Fibroblast of peridontal ligament (primary cell): ENCODE data around the gene GABRB1.

ENCODE experiments used
- DNase-seq: peaks from one replicate; pipeline ENCODE4 v3.0.0-alpha.2; 2010; ENCODE audit errors: extremely low read depth

The GABRB1 gene

DNA sequence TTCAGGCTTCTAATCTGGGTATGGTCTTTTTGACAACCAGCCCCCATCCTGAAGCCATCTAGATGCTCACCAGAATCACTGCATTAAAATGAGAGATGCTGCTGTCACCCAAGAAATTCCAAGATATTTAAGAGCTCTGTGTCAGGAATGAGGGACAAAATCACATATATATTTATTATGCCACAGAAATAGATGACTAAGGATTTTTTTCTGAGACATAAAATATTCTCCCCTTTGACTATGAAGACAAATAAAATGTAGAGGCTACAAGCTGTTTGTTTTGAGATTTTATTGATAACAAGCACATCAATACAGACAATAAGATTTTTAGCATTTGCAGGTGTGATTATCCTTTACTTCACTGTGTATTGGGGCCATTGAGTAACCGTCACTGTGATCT, 354.8 kb downstream of the GABRB1 start:
- no peak for DNase-seq

DNA sequence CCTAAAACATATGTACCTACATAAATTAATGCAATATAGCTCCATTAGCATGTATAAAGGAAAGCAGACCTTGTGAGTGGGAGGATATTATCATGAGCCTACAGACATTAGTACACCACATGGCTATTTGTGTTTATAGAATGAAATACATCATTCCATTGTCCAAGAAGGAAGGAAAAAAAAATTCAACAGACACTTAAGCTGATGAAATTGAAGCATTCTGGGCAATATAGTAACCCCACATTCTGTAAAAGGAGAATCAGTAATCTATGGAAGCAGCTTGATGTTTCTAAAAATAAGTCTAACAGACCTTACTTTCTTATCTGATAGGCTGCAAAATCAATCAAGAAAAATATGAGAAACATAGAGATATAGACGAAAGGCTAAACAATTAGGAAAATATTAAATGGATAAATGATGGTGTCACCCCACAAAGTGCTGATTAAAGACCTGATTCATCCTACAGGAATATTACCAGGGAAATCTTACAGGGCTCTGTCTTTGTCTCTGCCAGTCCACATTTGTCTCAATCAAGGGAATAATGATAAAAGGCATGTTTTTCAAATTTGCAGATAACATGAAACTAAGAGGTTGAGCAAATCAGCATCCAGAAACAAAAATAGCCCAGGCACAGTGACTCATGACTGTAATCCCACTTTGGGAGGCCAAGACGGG, 355.3 kb downstream of the GABRB1 start:
- DNase-seq = no peak

DNA sequence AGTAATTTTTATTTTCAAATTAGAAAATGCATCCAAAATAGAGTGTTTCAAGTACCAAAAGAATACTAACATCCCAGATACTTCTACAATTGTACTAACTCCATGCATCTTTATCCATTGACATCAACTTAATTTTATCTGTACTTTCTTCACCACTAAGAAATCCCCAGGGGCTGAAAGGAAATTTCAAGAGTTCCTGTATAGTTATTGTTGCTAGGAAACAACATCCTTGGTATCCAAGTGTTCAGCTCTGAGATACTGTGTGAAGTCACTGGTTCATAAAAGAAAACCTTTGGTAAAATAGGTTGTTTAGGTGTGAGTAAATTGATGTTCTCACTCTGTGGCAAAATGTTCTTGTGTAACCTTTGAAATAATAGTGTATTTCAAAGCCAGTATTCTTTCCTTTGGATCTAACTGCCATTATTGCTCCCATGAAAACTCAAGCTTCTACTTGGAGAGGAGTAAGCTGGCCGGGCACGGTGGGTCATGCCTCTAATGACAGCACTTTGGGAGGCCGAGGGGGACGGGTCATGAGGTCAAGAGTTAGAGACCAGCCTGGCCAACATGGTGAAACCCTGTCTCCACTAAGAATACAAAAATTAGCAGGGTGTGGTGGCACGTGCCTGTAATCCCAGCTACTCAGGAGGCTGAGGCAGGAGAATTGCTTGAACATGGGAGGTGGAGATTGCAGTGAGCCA, 359.2 kb downstream of the GABRB1 start:
- DNase-seq = peak; percentile 6

DNA sequence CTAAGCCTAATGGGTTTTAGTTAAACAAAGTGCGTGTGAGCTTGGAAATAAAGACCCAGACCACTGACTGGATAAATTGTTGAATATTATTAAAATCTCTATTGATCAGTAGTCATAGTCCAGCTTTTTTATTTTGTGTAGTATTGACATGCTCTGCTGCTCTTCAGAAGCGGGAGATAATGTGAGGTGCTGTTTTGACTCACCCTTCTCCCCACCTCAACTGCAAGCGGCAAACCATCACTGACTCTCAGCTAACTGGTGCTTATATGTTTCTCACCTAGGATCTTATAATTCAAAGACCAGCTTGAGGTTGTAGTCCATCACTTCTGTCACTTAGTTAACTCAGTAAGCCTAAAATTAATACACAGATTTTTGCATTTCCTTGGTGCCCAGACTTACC, 359.9 kb downstream of the GABRB1 start:
- no peak for DNase-seq

DNA sequence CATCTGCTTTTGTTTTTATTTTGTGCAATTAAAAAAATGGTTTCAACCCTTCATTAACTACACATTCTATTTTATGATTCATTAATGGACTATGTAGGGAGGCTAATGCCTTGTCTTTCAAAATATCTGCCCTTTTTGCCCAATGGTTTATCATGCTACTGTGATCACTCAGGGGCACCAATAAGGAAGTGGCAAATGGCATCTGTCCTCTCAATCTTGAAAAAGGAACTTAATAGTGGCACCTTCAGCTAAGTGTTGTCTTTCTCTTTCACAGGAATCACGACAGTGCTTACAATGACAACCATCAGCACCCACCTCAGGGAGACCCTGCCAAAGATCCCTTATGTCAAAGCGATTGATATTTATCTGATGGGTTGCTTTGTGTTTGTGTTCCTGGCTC, 375.0 kb downstream of the GABRB1 start:
- no peak for DNase-seq

DNA sequence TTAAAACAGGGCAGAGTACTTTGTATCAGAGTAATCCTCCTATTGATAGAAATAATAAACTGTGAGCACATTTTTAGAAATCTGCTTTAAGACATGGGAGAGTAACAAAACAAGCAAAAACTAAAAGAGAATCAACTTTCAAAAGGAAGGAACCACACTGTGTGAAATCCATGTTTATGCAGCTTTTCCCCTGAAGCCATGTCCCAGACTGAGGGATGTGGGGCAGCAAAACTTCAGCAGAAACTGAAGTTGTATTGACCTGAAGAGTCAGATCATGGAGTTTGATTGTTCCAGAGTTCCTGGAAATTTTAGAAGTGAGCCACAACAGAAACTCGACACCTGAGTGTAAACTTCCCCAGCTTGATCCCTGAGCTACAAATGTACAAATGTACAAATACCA, 378.9 kb downstream of the GABRB1 start:
- DNase-seq = no peak

DNA sequence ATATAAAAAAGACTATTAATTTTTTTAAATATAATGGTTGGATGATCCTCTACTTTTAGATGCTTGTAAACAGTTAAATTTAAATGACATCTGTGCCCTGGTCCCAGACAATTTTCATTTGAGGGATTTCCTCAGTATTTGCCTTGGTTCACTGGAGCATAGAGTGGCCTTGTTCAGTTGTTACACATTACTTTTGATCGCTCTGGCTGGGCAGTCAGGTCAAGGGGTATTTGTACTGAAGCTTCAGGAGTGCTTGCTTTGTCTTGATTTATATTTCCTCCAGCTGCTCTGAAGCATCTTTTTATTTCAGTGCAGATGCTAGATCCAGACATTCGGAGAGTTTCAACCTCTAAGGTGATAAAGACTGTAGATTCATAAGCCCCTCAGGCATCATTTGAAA, 382.2 kb downstream of the GABRB1 start:
- no peak for DNase-seq

DNA sequence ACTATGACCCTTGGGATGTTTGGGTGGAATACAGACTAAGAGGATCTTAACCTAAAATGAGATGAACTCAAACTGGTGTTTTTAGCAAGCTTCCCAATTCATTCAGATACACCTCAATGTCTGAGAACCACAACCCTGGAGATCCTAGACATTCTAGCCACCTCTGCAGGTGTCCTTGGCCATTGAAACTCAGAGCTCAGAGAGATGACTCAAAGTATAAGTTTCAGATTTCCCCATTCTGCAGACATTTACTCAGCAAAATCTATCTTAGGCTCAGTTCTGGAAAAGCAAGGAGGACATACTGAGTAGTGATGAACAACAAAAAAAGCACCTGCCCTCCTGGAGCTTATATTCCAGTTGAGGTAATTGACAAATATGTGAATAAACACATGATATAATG, 384.4 kb downstream of the GABRB1 start:
- DNase-seq = no peak

DNA sequence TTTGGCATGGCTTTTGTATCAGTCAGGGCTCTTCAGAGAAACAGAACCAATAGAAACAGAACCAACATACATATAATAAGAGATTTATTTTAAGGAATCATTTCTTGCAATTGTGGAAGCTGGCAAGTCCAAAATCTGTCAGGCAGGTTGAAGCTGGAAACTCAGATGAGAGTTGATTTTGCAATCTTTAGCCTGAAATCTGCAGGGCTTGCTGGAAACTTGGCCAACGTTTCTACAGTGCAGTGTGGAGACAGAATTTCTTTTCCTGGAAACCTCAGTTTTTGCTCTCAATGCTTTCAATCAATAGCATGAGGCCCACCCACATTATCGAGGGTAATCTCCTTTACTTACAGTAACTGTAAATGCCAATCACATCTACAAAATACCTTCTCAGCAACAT, 386.8 kb downstream of the GABRB1 start:
- DNase-seq = no peak

DNA sequence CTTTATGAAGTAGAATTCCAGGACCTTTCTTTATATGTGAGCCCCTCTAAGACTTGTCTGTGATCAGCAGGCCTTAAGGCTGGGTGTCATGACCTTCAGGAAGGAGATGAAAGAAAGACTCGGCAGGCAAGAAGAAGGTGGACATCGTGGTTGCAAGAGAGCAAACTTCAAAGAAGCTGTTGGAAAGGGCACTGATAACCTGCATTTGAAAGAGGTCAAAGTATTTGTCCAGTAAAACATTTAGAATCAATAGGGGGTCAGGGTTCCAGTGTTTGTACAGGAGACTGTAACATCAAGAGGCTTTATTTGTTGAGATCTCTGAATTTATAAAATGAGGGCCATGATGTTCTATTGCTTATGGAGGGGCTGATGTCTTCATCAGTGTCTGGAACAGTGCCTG, 387.9 kb downstream of the GABRB1 start:
- no peak for DNase-seq

DNA sequence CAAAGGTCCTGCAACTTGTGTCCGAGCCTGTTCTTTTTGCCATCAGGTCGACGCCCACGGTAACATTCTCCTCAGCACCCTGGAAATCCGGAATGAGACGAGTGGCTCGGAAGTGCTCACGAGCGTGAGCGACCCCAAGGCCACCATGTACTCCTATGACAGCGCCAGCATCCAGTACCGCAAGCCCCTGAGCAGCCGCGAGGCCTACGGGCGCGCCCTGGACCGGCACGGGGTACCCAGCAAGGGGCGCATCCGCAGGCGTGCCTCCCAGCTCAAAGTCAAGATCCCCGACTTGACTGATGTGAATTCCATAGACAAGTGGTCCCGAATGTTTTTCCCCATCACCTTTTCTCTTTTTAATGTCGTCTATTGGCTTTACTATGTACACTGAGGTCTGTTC, 394.3 kb downstream of the GABRB1 start:
- DNase-seq = no peak

DNA sequence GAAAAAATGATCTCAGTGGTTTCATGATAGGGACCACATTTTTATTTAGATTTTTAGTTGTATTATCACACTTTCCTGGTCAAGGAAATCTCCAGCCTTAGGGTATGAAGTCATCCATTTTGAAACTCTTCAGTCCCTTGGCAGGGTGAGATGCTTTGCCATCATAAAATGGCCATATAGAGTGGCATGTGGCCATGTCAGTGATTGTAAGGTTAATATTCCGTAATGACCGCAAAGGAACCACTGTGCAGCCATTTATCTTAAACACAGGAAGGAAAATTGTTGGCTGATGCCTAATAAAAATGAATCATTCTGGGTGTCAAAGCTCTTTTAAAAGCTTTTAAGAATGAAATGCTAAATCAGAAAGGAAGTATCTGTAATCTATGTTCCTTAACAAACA, 396.6 kb downstream of the GABRB1 start:
- DNase-seq = no peak

DNA sequence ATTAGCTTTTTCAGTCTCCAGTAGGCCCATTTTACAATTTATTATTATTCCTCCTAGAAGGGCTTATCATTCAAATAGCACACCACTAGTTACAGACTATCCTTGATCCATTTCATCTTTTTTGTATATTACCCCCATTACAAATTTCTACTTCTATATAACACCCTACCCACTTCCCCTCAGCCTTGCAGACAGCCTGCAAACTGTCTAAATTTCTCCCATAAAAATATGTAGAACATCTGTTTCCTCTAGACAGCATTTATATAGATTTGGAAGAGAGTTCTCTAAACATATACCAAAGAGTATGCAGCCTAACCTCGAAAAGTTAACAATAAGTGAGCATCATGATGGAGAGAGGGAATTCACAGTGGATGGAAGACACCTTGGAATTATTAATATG, 401.4 kb downstream of the GABRB1 start:
- DNase-seq = no peak

DNA sequence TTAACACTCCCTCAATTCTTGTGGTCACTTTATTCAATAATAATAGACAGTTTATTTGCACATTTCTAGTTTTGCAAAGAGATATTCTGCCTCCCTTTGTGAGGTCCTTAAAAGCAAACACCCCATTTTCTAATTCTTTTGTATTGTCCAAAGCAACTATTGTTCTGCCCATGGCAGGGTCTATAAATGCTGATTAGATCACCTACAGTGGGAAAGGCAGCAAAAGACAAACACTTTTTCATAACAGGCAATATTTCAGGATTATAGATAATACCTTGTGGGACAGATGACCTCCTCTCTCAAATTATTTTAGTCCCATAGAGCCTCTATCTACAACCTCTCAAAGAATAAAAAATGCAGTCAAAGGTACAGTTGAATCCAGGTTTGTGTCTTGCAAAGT, 403.6 kb downstream of the GABRB1 start:
- no peak for DNase-seq

DNA sequence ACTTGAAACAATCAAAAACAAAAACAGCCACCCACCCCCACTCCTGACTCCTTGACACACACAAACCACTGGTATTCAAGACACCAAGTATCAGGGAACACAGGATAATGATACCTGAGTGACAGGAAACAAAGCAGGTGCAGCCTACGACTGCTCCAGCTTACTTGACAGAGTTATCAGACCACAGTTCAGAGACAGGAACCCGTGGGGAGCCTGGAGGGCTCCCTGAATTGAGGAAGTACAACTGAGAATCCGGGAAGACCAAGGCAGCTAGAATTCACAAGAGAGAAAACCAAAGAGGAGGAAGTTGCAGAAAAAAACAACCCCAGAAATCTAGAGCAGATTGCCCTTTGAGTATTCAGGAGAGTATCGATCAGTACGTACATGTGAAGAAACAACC, 411.6 kb downstream of the GABRB1 start:
- DNase-seq = no peak

DNA sequence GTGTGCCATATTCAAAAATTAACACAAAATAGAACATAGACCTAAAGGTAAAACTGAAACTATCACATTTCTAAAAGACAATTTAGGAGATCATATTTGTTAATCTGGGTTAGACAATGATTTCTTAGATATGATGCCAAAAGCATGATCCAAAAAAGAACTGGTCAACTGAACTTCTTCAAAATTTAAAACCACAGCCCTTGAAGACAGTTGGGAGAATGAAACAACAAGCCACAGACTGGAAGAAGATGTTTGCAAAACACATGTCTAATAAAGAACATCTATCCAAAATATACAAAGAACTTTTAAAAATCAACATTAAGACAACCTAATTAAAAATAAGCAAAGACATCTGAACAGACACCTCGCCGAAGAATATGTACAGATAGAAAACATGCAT, 412.7 kb downstream of the GABRB1 start:
- no peak for DNase-seq

DNA sequence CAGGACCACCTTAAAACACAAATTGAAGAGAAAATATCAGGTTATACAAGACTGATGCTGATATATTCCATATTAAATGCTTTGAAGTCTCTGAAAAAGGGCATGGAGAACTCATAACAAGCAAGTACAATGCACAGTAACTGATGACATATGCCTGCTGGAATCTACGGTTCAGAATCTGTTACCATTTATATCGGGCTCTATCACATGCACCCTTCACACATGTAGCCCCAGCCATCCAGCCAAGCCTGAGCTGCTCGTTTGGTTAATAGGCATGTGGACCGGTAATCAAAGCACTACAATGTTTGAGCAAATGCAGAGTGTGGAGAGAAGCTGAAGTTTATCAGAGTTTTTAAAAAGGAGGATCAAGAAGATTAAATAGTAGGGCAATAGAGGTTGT, 420.3 kb downstream of the GABRB1 start:
- peak; percentile 26 for DNase-seq

DNA sequence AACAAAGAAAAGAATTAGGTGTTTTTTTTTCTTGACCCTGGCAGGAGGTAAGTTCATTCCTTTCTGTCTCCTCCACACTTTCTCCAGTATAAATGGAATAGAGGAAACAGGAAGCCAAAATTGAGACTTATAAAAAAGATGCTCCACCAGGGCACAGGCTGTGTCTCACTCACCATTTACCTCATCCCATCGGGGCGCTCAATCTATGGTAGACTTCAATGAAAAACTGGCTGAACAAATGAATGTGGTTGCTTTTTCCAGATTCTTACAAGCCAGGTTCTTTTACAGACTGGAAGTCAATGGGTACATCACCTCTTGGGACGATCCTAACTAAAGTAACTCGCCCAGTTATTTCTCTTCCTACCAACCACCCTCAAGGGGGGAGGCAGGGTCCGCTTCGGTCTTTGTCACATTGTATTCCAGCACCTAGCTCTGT, 431.4 kb downstream of the GABRB1 start:
- peak; percentile 18 for DNase-seq

DNA sequence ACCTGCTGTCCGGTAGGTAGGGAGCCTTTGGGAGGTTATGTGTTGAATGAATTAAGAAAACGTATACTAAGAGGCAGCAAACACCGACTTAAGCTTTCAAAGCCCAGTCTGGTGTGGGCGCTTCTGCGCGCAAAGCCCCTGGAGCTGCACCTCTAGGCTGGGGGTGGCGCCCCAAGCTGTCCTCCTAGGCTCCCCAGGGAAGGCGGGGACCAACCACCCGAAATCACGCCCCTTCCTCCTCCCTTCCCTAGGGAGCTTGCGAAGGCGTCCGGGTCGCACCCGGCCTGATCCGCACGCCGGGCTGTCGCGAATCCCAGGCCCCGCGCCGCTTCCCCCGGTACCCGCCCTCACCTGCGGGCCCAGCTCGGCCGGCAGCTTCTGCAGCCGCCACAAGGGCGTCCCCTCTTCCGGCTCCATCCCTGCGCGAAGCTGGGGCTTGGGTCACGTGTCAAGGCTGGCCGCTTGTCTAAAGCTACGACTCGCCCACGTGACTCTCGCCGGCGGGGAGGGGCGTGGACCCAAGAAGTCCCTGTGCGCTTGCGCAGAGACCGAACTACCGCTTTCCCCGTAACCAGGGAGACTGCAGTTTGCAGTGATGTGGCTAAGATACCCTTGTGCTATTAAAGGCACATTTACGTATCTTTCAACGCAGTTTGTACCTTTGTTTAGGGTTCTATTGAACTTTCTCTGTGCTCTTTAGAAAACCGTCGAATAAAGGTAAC, 432.0 kb downstream of the GABRB1 start, which contains the start of gene COMMD8:
Gene COMMD8, minus strand, starts transcription at position 468 of the 722 bp plus-strand sequence. Its CDS starts 51 bp downstream, at position 417.
- peak; percentile 95 for DNase-seq

DNA sequence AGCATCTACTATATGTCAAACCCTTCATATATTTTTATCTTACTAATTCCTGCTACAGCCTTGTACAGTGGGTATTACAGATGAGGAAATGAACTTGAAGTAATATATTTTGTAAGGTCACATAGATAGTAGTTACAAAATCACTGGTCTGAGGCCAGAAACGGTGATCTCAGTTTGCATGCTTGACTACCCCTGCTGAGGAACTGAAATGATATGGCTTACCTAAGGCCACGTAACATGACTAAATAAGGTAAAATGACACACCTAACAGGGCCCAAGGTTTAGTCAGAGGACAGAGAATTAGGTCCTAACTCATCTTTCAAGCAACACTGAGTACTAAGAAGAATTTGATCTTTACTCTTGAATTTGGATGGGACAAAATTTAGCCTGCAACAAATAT, 433.6 kb downstream of the GABRB1 start:
- no peak for DNase-seq

DNA sequence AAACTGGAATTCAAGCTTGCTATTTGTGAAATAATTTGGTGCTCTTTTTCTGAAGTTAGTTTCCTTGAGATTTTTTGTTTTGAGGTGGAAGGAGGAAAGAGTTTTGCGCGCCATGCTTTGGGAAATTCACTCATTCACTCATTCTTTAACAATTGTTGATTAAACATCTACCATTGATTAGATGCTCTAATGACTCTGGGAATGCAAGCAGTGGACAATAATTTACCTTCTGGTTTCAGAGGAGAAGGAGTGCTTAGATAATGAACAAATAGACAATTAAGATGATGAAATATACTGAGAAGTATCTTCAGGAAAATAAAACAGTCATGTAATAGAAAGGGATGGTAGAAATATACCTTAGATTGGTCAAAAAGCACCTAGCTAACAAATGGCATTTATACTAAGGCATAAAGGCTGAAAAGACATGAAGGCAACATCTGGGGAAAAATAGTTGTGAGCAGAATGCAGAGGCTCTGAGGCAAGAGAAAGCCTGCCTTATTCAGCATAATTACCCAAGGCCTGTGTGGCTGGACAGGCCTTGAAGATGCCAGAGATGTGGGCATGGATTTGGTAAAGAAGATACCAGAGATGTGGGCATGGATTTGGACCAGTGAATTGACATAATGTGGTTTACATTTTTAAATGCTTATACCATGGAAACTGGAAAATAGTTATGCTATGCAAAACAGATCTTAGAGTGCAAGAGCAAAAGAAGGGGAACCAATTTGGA, 434.9 kb downstream of the GABRB1 start:
- no peak for DNase-seq

DNA sequence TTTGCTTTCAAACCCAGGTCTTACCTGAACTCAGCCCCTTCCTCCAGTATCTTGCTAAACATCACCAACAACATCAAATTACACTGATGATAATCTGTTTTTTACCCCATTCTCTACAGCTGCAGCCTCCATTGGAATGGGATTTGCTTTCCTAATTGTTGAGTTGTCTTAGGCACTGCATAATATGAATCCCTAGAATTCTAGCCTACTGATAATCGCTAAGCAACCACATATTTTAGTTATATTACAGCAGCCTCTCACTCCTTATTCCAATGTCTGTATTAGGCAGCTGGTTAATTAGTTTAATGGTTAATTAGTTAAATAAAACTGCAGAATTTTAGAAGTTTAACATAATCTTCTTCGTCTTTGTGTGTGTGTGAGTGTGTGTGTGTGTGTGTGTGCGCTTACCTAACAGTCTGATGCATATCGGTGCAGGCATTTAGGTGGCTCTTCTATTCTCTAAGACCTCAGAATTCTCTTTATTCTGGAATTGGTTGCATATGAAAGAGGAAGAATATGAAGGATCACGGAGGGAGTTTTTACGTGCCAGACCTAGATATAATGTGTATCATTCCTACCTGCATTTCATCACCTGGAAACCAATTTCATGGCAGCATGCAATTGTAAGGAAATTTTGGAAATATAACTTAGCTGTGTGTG, 437.5 kb downstream of the GABRB1 start:
- no peak for DNase-seq
